Testis (tissue), 2 donors: ENCODE data around the gene SPINDOC.

Experiments used
- CTCF ChIP-seq, 3 experiments: fragments of 450-650 bp in 2 of 3; fragments of 200-600 bp in 1 of 3; sonication (generic) in 1 of 3; IDR thresholded peaks; one replicate each; pipeline ENCODE4 v1.5.1; 2016 to 2019; ENCODE audit warnings: antibody characterized with exemption in 3 of 3, mild to moderate bottlenecking in 2 of 3, moderate library complexity in 1 of 3
- POLR2A ChIP-seq: fragments of 450-650 bp; IDR thresholded peaks from one replicate; pipeline ENCODE4 v1.6.1; 2017; ENCODE audit warnings: antibody characterized with exemption, mild to moderate bottlenecking, moderate library complexity

GRCh38 chr11:63841554-63841953, 28.3 kb downstream of the SPINDOC start:
- TF ChIP-seq CTCF (IDR thresholded peaks at IDR 0.05): no peak
- TF ChIP-seq POLR2A: no peak
